Transverse colon (tissue), 4 donors: ENCODE measurements around the gene WIZ. TPM values are rescaled to one million over a fixed set of nuclear protein-coding genes. Genes with fewer than 3 reads are reported as not detected.

Experiments
- DNase-seq: peaks from one replicate; pipeline ENCODE4 v3.0.0-alpha.2; 2019
- H3K27ac ChIP-seq, 4 donors: fragments of 200-600 bp; sonication (generic); 2 replicates each; pipeline ENCODE4 v1.5.1; 2016 to 2018; ENCODE audit warnings: inconsistent platforms in 4 of 4
- H3K27me3 ChIP-seq: fragments of 200-600 bp; sonication (generic); 2 replicates; pipeline ENCODE4 v1.5.1; 2017; ENCODE audit warnings: inconsistent platforms
- H3K36me3 ChIP-seq, 4 donors: fragments of 200-600 bp; sonication (generic); 2 replicates each; pipeline ENCODE4 v1.5.1; 2017 to 2019; ENCODE audit warnings: inconsistent platforms in 4 of 4
- H3K4me1 ChIP-seq, 4 donors: fragments of 200-600 bp; sonication (generic); 2 replicates each; pipeline ENCODE4 v1.5.1; 2017 to 2020; ENCODE audit warnings: inconsistent platforms in 4 of 4
- H3K4me3 ChIP-seq, 4 donors: fragments of 200-600 bp; sonication (generic); 1 replicate in 1 of 4; 2 replicates in 3 of 4; pipeline versions ENCODE4 v1.5.1 to v1.6.1; 2017 to 2019; ENCODE audit warnings: inconsistent platforms in 4 of 4
- H3K9me3 ChIP-seq, 2 donors: fragments of 200-600 bp; sonication (generic); 2 replicates each; pipeline ENCODE4 v1.5.1; 2017 to 2019; ENCODE audit warnings: inconsistent platforms in 2 of 2
- CTCF ChIP-seq, 5 experiments: fragments of 200-600 bp in 3 of 5; fragments of 450-650 bp in 2 of 5; sonication (generic) in 3 of 5; IDR thresholded peaks; 1 replicate in 2 of 5; 2 replicates in 3 of 5; pipeline ENCODE4 v1.5.1; 2016 to 2017; ENCODE audit warnings: antibody characterized with exemption in 5 of 5, inconsistent platforms in 3 of 5, mild to moderate bottlenecking in 2 of 5, moderate library complexity in 1 of 5
- EP300 ChIP-seq: sonication (generic); formaldehyde crosslinking; IDR thresholded peaks from one replicate; pipeline ENCODE4 v1.6.1; 2017; ENCODE audit warnings: antibody characterized with exemption, low read depth
- POLR2A ChIP-seq: fragments of 450-650 bp; IDR thresholded peaks from one replicate; pipeline ENCODE4 v1.6.1; 2016; ENCODE audit warnings: antibody characterized with exemption, mild to moderate bottlenecking, moderate library complexity
- POLR2AphosphoS5 ChIP-seq, 3 donors: sonication (generic); formaldehyde crosslinking; IDR thresholded peaks; one replicate each; pipeline ENCODE4 v1.6.1; 2016; ENCODE audit warnings: antibody characterized with exemption in 3 of 3
- WGBS, 2 donors: methylation state at CpG; one replicate each; pipeline ENCODE4 v1.1.5; 2018; ENCODE audit warnings: low coverage in 1 of 2; 5-methylcytosine and 5-hydroxymethylcytosine counted together
- in situ Hi-C, 4 donors: fragments of 200-750 bp; cut with MboI; loops; one replicate each; pipeline versions ENCODE4 v1.15.0 to v1.15.1; 2017; ENCODE audit warnings: low sequenced_read_pairs in 3 of 4, low pct_ligation_motif_present in 1 of 4, low pct_unique_long_range_greater_than_20kb in 1 of 4
- intact Hi-C: fragments of 100-400 bp; cut with DNase I; formaldehyde crosslinking; loops from one replicate; pipeline ENCODE4 v1.15.1; 2023; ENCODE audit warnings: low total_unique reads
- small RNA-seq, 4 donors: library from RNA; depleted of rRNA; stranded (forward); fragments of <200 nt; gene quantifications; one replicate each; pipeline ENCODE3, GENCODE V24; 2016
- total RNA-seq, 4 donors: library from RNA; depleted of rRNA; stranded (reverse); fragments of >200 nt; gene quantifications; one replicate each; pipeline ENCODE4 v1.1.0, GENCODE V29; 2016

Gene WIZ
- total RNA-seq, 4 donors from 2014 or later, result 31.0 to 63.6 (median 42.0) TPM

- Histone ChIP-seq H3K36me3 (peaks cover 0 to 53% (median 21%) of the 10 kb centered on the region in 4 donors), H3K4me3 (no peak overlapping the region), H3K27ac (no peak overlapping the region), H3K27me3 (no peaks in the 10 kb centered on the region), H3K4me1 (peaks cover 10 to 30% (median 17%) of the 10 kb centered on the region in 4 donors), H3K9me3 (no peaks in the 10 kb centered on the region)
- TF ChIP-seq POLR2A, result no peak
- TF ChIP-seq POLR2AphosphoS5 (IDR thresholded peaks at IDR 0.05), result no peak
- TF ChIP-seq CTCF (IDR thresholded peaks at IDR 0.05), result no peak
- no peak for TF ChIP-seq EP300
- intact Hi-C loops (no loop called here), in situ Hi-C loops (no loop called here)
- 67 to 91% methylated on average over 3 to 14 of the region's 14 CpGs for WGBS, 2 donors
- DNase-seq, result no peak
These were observed 77.3 kb downstream of the WIZ start for GRCh38 chr19:15372470-15372869.

- DNase-seq, result no peak
- peaks cover 0 to 53% (median 24%) of the 10 kb centered on the region in 4 donors for H3K36me3 ChIP-seq
- no peak overlapping the region for H3K27ac ChIP-seq
- H3K4me3 ChIP-seq, result no peak overlapping the region
- H3K4me1 ChIP-seq, result peaks cover 5 to 24% (median 11%) of the 10 kb centered on the region in 4 donors
- in situ Hi-C loops, result no loop called here
- H3K9me3 ChIP-seq, result no peaks in the 10 kb centered on the region
- intact Hi-C loops, result no loop called here
- no peaks in the 10 kb centered on the region for H3K27me3 ChIP-seq
- TF ChIP-seq POLR2AphosphoS5 (IDR thresholded peaks at IDR 0.05) (no peak), EP300 (no peak), CTCF (IDR thresholded peaks at IDR 0.05) (no peak), POLR2A (no peak)
- 94 to 100% methylated on average over 2 to 17 of the region's 17 CpGs for WGBS, 2 donors
These were observed 77.9 kb downstream of the WIZ start for GRCh38 chr19:15371786-15372380.

- in situ Hi-C loops, result no loop called here
- Histone ChIP-seq H3K27ac (no peak overlapping the region), H3K9me3 (no peaks in the 10 kb centered on the region), H3K36me3 (peaks cover 0 to 58% (median 28%) of the 10 kb centered on the region in 4 donors), H3K4me1 (peaks cover under 1 to 17% (median 6%) of the 10 kb centered on the region in 4 donors), H3K27me3 (no peaks in the 10 kb centered on the region), H3K4me3 (no peak overlapping the region)
- no peak for DNase-seq
- intact Hi-C loops, result no loop called here
- TF ChIP-seq POLR2AphosphoS5 (IDR thresholded peaks at IDR 0.05) (no peak), POLR2A (no peak), CTCF (IDR thresholded peaks at IDR 0.05) (no peak), EP300 (no peak)
- 98 to 100% methylated on average over 1 to 7 of the region's 7 CpGs for WGBS, 2 donors
These were observed 78.6 kb downstream of the WIZ start for GRCh38 chr19:15371119-15371518.

Small RNA genes within 50 kb of the gene (small RNA-seq; reads per million reads assigned to genes)
- 0 reads per million in 4 donors for gene MIR1470

Other genes starting within 250 kb of the WIZ start
- gene NOTCH3, start 249.0 kb downstream of the WIZ start, total RNA-seq, result 10 to 100 TPM in 1 of 4 donors, 1 to 10 TPM in 3; 2.2 to 16.3 (median 4.7) TPM
- not detected for gene EPHX3, start 217.5 kb downstream of the WIZ start, total RNA-seq
- 10 to 100 TPM; 39.5 to 87.9 (median 61.2) TPM for gene BRD4, start 117.4 kb downstream of the WIZ start, total RNA-seq
- gene AKAP8, start 70.2 kb downstream of the WIZ start, total RNA-seq, result 10 to 100 TPM; 21.6 to 75.2 (median 47.5) TPM
- gene AKAP8L, start 31.0 kb downstream of the WIZ start, total RNA-seq, result 100 to 1,000 TPM; 112 to 329 (median 172) TPM
- gene RASAL3, start 14.6 kb upstream of the WIZ start, total RNA-seq, result 100 to 1,000 TPM in 1 of 4 donors, 10 to 100 TPM in 1, 1 to 10 TPM in 2; 1.9 to 117 (median 15.3) TPM
- not detected for gene PGLYRP2, start 29.5 kb upstream of the WIZ start, total RNA-seq
- not detected for gene CYP4F22, start 58.6 kb upstream of the WIZ start, total RNA-seq
- gene CYP4F8, start 165.3 kb upstream of the WIZ start, total RNA-seq, result not detected
- gene CYP4F3, start 190.9 kb upstream of the WIZ start, total RNA-seq, result 10 to 100 TPM; 12.4 to 22.7 (median 16.2) TPM
- 100 to 1,000 TPM; 229 to 406 (median 273) TPM for gene CYP4F12, start 223.1 kb upstream of the WIZ start, total RNA-seq